Osteocyte (in vitro differentiated cells): ENCODE measurements around the gene HOXD4. TPM values are rescaled to one million over a fixed set of nuclear protein-coding genes. Genes with fewer than 3 reads are reported as not detected.

Experiments
- DNase-seq: peaks from one replicate; pipeline ENCODE4 v3.0.0; 2021; ENCODE audit warnings: mixed read lengths; ENCODE audit not compliant: unreplicated experiment; ENCODE audit errors: extremely low spot score
- H3K27ac Mint-ChIP-seq: one replicate; pipeline ENCODE4 v1.8.0; 2021; ENCODE audit warnings: mild to moderate bottlenecking, mixed read lengths; ENCODE audit not compliant: unreplicated experiment
- H3K27me3 Mint-ChIP-seq: one replicate; pipeline ENCODE4 v1.8.0; 2021; ENCODE audit warnings: mixed read lengths; ENCODE audit not compliant: unreplicated experiment
- H3K36me3 Mint-ChIP-seq: one replicate; pipeline ENCODE4 v1.8.0; 2021; ENCODE audit warnings: mixed read lengths; ENCODE audit not compliant: unreplicated experiment
- H3K4me1 Mint-ChIP-seq: one replicate; pipeline ENCODE4 v1.8.0; 2021; ENCODE audit warnings: mixed read lengths; ENCODE audit not compliant: unreplicated experiment
- H3K4me3 Mint-ChIP-seq: one replicate; pipeline ENCODE4 v1.8.0; 2021; ENCODE audit warnings: mild to moderate bottlenecking, moderate library complexity, mixed read lengths; ENCODE audit not compliant: unreplicated experiment
- H3K9me3 Mint-ChIP-seq: one replicate; pipeline ENCODE4 v1.8.0; 2021; ENCODE audit warnings: mixed read lengths; ENCODE audit not compliant: unreplicated experiment
- total RNA-seq: library from RNA; stranded (reverse); gene quantifications from 2 replicates; pipeline ENCODE4 v1.2.1, GENCODE V29; 2021
- TF ChIP-seq, protein P1 (sequence below): fragments of 200-600 bp; sonication (generic); IDR thresholded peaks from 2 replicates; pipeline ENCODE4 v1.5.0; 2021; ENCODE audit warnings: antibody characterized with exemption, mild to moderate bottlenecking, moderate library complexity

HOXD4 gene
- total RNA-seq, 1 donor from 2014 or later = not detected

DNA sequence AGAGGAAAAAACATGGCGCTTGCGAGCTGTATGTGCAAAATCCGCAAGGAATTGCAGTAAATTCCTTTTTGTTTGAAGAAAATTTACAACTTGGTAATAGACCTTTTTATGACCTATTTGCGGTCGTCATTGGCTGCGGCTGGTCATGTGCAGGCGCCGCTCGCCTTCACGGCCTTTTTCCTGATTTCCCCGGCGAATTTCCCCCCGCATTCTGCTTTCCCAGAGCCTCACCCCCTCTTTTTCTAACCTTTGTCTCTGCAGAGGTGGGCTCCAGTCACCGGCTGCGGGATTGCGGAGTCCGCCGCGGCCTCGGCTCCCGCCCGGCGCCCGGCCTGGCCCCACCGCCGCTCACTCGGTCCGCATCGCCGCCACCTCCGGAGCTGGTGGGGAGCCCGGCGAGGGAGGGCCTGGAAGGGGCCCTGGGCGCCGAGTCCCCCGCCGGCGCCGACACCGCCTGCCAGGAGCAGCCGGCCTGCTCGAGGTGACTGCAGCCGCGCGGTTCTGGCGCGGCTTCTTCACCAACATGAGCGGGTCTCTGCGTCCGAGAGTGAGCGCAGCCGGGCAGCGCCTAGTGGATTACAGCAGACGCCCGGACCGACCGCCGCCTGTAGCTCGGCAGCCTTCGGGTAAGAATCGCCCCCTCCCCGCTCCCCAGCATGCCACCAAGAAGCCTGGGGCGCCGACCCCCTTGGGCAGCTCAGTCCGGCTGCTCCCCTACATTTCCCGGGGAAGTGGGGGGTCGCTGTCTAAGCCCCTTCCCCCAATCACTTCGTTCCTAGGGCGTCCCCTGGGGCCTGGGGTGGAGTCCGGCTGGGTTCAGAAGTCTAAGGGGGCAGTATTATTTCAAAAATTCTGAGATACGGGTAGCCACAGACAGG is 14.7 kb upstream of the HOXD4 start:
- DNase-seq = no peak
- Mint-ChIP-seq H3K4me3 (peak overlapping the region; percentile 67), H3K9me3 (peaks cover 4% of the 10 kb centered on the region), H3K27ac (no peak overlapping the region), H3K27me3 (peaks cover 88% of the 10 kb centered on the region), H3K36me3 (peaks cover 5% of the 10 kb centered on the region), H3K4me1 (peaks cover 18% of the 10 kb centered on the region)
- TF ChIP-seq, protein P1, sequence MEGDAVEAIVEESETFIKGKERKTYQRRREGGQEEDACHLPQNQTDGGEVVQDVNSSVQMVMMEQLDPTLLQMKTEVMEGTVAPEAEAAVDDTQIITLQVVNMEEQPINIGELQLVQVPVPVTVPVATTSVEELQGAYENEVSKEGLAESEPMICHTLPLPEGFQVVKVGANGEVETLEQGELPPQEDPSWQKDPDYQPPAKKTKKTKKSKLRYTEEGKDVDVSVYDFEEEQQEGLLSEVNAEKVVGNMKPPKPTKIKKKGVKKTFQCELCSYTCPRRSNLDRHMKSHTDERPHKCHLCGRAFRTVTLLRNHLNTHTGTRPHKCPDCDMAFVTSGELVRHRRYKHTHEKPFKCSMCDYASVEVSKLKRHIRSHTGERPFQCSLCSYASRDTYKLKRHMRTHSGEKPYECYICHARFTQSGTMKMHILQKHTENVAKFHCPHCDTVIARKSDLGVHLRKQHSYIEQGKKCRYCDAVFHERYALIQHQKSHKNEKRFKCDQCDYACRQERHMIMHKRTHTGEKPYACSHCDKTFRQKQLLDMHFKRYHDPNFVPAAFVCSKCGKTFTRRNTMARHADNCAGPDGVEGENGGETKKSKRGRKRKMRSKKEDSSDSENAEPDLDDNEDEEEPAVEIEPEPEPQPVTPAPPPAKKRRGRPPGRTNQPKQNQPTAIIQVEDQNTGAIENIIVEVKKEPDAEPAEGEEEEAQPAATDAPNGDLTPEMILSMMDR = no peak

DNA sequence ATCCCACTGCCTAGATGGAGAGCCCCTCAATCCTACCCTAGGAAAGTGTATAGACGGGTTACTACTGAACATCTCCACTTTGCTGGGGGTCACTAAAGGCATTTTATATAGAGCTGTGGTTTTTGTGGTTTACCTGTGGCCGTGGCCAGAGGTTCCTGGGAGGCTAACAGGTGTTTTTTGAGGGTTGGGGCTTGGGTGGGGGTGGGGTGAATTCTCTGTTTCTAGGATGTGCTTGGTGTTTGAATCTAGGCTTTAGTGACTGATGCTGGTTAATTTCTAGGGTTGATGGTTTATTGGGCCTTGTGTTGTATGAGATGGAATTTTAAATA is 14.1 kb upstream of the HOXD4 start:
- no peak for DNase-seq
- peaks cover 4% of the 10 kb centered on the region for H3K9me3 Mint-ChIP-seq
- H3K36me3 Mint-ChIP-seq = peaks cover 5% of the 10 kb centered on the region
- TF ChIP-seq, protein P1 = no peak
- H3K27ac Mint-ChIP-seq = no peak overlapping the region
- no peak overlapping the region for H3K4me3 Mint-ChIP-seq
- peaks cover 89% of the 10 kb centered on the region for H3K27me3 Mint-ChIP-seq
- H3K4me1 Mint-ChIP-seq = peaks cover 14% of the 10 kb centered on the region

- Mint-ChIP-seq H3K4me1 (peaks cover 11% of the 10 kb centered on the region), H3K27me3 (peaks cover 87% of the 10 kb centered on the region), H3K9me3 (peaks cover 4% of the 10 kb centered on the region), H3K27ac (no peak overlapping the region), H3K36me3 (peaks cover 5% of the 10 kb centered on the region), H3K4me3 (no peak overlapping the region)
- no peak for DNase-seq
- TF ChIP-seq, protein P1 = no peak
These were observed 13.4 kb upstream of the HOXD4 start for GRCh38 chr2:176137906-176138305.

GRCh38 chr2:176138526-176138922 is 12.8 kb upstream of the HOXD4 start:
- H3K4me3 Mint-ChIP-seq = no peak overlapping the region
- H3K27ac Mint-ChIP-seq = no peak overlapping the region
- H3K4me1 Mint-ChIP-seq = peaks cover 11% of the 10 kb centered on the region
- peaks cover 4% of the 10 kb centered on the region for H3K9me3 Mint-ChIP-seq
- H3K36me3 Mint-ChIP-seq = peaks cover 5% of the 10 kb centered on the region
- TF ChIP-seq, protein P1 = no peak
- peaks cover 87% of the 10 kb centered on the region for H3K27me3 Mint-ChIP-seq
- DNase-seq = no peak

DNA sequence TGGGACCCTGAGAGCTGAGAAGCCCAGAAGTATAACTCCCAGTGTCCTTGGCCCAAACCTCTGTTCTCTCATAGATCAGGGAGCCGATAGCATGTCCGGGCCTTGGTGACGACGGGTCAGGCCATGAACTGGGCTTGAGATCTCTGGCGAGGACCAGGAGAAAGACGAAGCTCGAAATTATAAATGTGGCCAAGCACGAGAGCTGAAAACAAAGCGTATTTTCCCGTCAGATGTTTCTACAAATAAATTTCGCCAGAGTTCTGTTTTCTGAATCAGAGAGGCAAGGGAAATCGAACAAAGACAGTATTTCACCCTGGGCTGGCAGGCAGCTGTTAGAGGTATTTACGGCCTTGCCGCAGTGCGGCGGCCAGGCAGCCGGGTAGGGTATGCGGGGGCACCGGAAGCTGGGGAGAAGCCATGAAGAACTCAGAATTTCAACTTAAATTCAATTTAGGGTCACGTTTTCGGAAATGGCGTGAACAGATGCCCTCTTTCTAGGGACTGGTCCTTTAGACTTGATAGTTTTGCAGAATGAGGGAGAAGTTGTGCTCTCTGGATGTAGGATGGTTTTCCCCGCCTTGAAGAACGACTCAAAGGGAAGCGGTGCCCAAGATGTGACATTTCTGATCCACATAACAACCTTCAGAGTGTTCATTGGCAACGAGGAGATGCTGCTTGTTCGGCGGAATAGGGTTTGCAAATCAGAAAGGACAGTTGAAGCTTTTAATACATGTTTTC is 12.3 kb upstream of the HOXD4 start:
- Mint-ChIP-seq H3K36me3 (peaks cover 5% of the 10 kb centered on the region), H3K27ac (no peak overlapping the region), H3K27me3 (peaks cover 86% of the 10 kb centered on the region), H3K4me1 (peaks cover 11% of the 10 kb centered on the region), H3K9me3 (peaks cover 4% of the 10 kb centered on the region), H3K4me3 (no peak overlapping the region)
- TF ChIP-seq, protein P1 = no peak
- no peak for DNase-seq
